Adipocyte (in vitro differentiated cells): Measurements from ENCODE around the gene SHISA5.

Source experiments
- DNase-seq: peaks from one replicate; pipeline ENCODE4 v3.0.0-alpha.2; 2015; ENCODE audit warnings: low read depth
- H3K27me3 ChIP-seq: replicated peaks from 2 replicates; pipeline ENCODE4 v1.7.0; 2013; ENCODE audit warnings: mild to moderate bottlenecking, low read length, moderate library complexity; ENCODE audit not compliant: control insufficient read depth, insufficient read depth
- H3K36me3 ChIP-seq: 2 replicates; pipeline ENCODE4 v1.7.0; 2013; ENCODE audit warnings: low read length, mild to moderate bottlenecking, moderate library complexity; ENCODE audit not compliant: control insufficient read depth, insufficient read depth, severe bottlenecking
- H3K4me1 ChIP-seq: 2 replicates; pipeline ENCODE4 v1.7.0; 2013; ENCODE audit warnings: mild to moderate bottlenecking, low read length, moderate library complexity; ENCODE audit not compliant: control insufficient read depth, insufficient read depth
- H3K4me3 ChIP-seq: 2 replicates; pipeline ENCODE4 v1.7.0; 2013; ENCODE audit warnings: mild to moderate bottlenecking, low read length, moderate library complexity
- H3K9ac ChIP-seq: 2 replicates; pipeline ENCODE4 v1.7.0; 2013; ENCODE audit warnings: mild to moderate bottlenecking, low read length, moderate library complexity
- H3K9me3 ChIP-seq: 2 replicates; pipeline ENCODE4 v1.7.0; 2013; ENCODE audit warnings: mild to moderate bottlenecking, low read length, moderate library complexity; ENCODE audit not compliant: control insufficient read depth

The SHISA5 gene

GRCh38 chr3:48518069-48518468 is 14.1 kb upstream of the SHISA5 start:
- Histone ChIP-seq H3K27me3 (no peaks in the 10 kb centered on the region), H3K4me3 (no peak overlapping the region), H3K4me1 (no peaks in the 10 kb centered on the region), H3K9me3 (no peaks in the 10 kb centered on the region), H3K9ac (no peak overlapping the region), H3K36me3 (no peaks in the 10 kb centered on the region)
- no peak for DNase-seq

GRCh38 chr3:48516571-48516970 is 12.6 kb upstream of the SHISA5 start:
- Histone ChIP-seq H3K4me1 (no peaks in the 10 kb centered on the region), H3K27me3 (no peaks in the 10 kb centered on the region), H3K9ac (no peak overlapping the region), H3K36me3 (no peaks in the 10 kb centered on the region), H3K9me3 (no peaks in the 10 kb centered on the region), H3K4me3 (no peak overlapping the region)
- no peak for DNase-seq

- Histone ChIP-seq H3K36me3 (no peaks in the 10 kb centered on the region), H3K4me1 (no peaks in the 10 kb centered on the region), H3K9me3 (no peaks in the 10 kb centered on the region), H3K4me3 (no peak overlapping the region), H3K27me3 (no peaks in the 10 kb centered on the region), H3K9ac (no peak overlapping the region)
- no peak for DNase-seq
Measured at GRCh38 chr3:48514431-48515227, 10.7 kb upstream of the SHISA5 start.

- no peak for DNase-seq
- Histone ChIP-seq H3K4me1 (no peaks in the 10 kb centered on the region), H3K9me3 (no peaks in the 10 kb centered on the region), H3K36me3 (no peaks in the 10 kb centered on the region), H3K4me3 (no peak overlapping the region), H3K9ac (no peak overlapping the region), H3K27me3 (no peaks in the 10 kb centered on the region)
Measured at GRCh38 chr3:48511551-48511950, 7.6 kb upstream of the SHISA5 start.

- Histone ChIP-seq H3K4me1 (peaks cover 12% of the 10 kb centered on the region), H3K9me3 (no peaks in the 10 kb centered on the region), H3K36me3 (no peaks in the 10 kb centered on the region), H3K9ac (no peak overlapping the region), H3K4me3 (no peak overlapping the region), H3K27me3 (no peaks in the 10 kb centered on the region)
- DNase-seq = peak; percentile 55
Measured at GRCh38 chr3:48507256-48508061, 3.5 kb upstream of the SHISA5 start.

GRCh38 chr3:48505968-48506504 is 2.1 kb upstream of the SHISA5 start:
- no peaks in the 10 kb centered on the region for H3K9me3 ChIP-seq
- H3K4me3 ChIP-seq = no peak overlapping the region
- H3K9ac ChIP-seq = no peak overlapping the region
- peaks cover 12% of the 10 kb centered on the region for H3K4me1 ChIP-seq
- H3K27me3 ChIP-seq = no peaks in the 10 kb centered on the region
- DNase-seq = no peak
- H3K36me3 ChIP-seq = no peaks in the 10 kb centered on the region

GRCh38 chr3:48505146-48505545 is 1.2 kb upstream of the SHISA5 start:
- Histone ChIP-seq H3K36me3 (no peaks in the 10 kb centered on the region), H3K27me3 (no peaks in the 10 kb centered on the region), H3K9me3 (no peaks in the 10 kb centered on the region), H3K4me1 (peaks cover 12% of the 10 kb centered on the region), H3K4me3 (peak overlapping the region; percentile 87), H3K9ac (no peak overlapping the region)
- DNase-seq = no peak

GRCh38 chr3:48503401-48504050 is 448 bp downstream of the SHISA5 start:
- Histone ChIP-seq H3K36me3 (peaks cover under 1% of the 10 kb centered on the region), H3K9ac (peak overlapping the region; percentile 94), H3K4me3 (peak overlapping the region; percentile 87), H3K4me1 (peaks cover 12% of the 10 kb centered on the region), H3K27me3 (no peaks in the 10 kb centered on the region), H3K9me3 (no peaks in the 10 kb centered on the region)
- DNase-seq = peak; percentile 71

GRCh38 chr3:48502728-48503168 is 1.2 kb downstream of the SHISA5 start:
- peak overlapping the region; percentile 87 for H3K4me3 ChIP-seq
- no peak for DNase-seq

GRCh38 chr3:48502121-48502520 is 1.9 kb downstream of the SHISA5 start:
- no peak overlapping the region for H3K4me3 ChIP-seq
- H3K9me3 ChIP-seq = no peaks in the 10 kb centered on the region
- H3K36me3 ChIP-seq = peaks cover 10% of the 10 kb centered on the region
- no peak for DNase-seq
- H3K4me1 ChIP-seq = peaks cover 12% of the 10 kb centered on the region
- no peaks in the 10 kb centered on the region for H3K27me3 ChIP-seq
- no peak overlapping the region for H3K9ac ChIP-seq

More at GRCh38 chr3:48502728-48503168, 1.2 kb downstream of the SHISA5 start:
- Histone ChIP-seq H3K4me1 (peaks cover 12% of the 10 kb centered on the region), H3K9me3 (no peaks in the 10 kb centered on the region), H3K9ac (no peak overlapping the region), H3K36me3 (peaks cover 8% of the 10 kb centered on the region), H3K27me3 (no peaks in the 10 kb centered on the region)

- no peaks in the 10 kb centered on the region for H3K9me3 ChIP-seq
- H3K9ac ChIP-seq = no peak overlapping the region
- peaks cover 12% of the 10 kb centered on the region for H3K4me1 ChIP-seq
- H3K4me3 ChIP-seq = no peak overlapping the region
- DNase-seq = no peak
- H3K36me3 ChIP-seq = peaks cover 10% of the 10 kb centered on the region
- no peaks in the 10 kb centered on the region for H3K27me3 ChIP-seq
Measured at GRCh38 chr3:48501196-48501595, 2.8 kb downstream of the SHISA5 start.
